ENCODE measurements around the gene TESK1.

The TESK1 gene

DNA sequence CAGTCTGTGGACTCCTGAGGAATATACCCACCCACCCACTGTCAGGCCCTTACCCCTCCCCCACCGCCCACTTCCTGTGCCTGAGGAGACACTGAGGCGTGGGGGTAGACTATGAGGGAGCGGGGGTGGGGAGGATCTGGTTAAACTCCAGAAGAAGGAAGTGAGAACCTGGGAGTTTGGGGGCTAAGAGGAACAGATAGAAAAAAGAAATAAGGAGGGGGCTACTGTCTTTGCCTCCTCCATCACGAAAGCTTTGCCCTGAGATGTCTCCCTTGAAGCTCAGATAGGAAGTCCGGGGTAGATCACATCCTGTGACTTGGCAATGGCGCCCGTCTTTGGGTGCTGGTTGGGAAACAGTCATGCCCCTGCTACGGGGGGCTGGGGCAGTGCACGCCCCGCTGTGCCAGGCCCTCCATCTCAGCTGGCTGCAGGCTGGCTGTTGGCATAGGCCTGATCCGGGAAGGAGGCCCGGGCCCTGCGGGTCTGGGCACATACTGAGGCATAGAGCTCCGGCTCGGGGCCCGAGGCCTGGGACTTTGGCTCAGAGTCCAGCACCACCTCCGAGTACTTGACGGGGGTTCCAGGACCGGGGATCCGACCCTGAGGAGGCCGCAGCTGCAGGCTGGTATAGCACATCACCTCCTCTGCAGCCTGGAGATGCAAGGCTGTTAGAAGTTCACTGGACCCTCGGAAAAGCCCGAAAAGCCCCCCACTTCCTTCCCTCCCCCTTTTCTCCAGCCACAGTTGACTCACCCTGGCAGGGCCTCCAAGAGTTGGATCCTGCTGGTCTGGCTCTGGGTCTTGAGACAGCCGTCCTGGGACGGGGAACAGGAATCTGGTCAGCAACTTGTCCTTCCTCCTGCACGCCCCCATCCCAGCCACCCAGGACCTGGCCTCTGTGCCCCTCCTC, 44.6 kb downstream of the TESK1 start:
- peak; percentile 62 for DNase-seq (ENCODE audit: low spot score)

DNA sequence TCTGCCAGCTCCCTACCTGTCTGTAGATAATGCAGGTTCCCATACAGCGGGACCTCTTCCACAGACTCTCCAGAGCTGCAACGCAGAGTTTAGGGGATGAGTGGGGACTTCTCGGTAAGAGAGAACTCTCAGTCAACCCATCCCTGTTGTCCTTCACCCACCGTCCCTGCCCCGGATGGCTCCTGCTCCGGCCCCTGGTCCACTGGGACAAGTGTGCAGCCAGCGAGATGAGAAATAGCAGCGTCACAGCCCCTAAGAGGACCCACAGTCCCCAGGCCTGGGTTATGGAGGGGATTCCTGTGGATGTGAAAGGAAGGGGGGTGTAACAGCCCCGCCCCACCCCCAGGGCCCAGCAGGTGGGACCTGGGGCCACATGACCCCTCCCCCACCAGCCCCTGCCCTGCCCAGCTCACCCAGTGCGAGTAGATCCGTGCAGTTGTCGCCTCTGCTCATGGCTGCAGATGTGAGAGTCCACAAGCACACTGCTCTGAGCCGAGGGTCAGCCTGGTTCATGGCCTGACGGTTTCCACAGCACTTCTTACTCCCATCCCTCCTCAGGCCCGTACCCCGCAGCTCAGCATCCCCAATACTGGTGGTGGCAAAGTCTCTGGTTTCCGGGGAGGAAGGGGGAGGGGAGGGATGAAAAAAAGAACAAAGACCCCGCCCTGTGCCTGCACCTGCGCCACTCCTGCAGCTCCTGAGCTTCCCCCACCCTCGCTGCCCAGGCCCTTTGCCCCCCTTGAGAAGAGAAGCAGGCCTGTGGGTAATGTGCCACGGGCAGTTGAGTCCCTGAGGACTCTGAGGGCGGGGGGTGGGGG, 45.5 kb downstream of the TESK1 start, which contains the start of gene SIT1:
TSS of gene SIT1 (minus strand) at position 591 of the 818 bp plus-strand sequence. CDS start at position 513, 78 bp downstream.
- DNase-seq (ENCODE audit: low spot score), result peak; percentile 38

DNA sequence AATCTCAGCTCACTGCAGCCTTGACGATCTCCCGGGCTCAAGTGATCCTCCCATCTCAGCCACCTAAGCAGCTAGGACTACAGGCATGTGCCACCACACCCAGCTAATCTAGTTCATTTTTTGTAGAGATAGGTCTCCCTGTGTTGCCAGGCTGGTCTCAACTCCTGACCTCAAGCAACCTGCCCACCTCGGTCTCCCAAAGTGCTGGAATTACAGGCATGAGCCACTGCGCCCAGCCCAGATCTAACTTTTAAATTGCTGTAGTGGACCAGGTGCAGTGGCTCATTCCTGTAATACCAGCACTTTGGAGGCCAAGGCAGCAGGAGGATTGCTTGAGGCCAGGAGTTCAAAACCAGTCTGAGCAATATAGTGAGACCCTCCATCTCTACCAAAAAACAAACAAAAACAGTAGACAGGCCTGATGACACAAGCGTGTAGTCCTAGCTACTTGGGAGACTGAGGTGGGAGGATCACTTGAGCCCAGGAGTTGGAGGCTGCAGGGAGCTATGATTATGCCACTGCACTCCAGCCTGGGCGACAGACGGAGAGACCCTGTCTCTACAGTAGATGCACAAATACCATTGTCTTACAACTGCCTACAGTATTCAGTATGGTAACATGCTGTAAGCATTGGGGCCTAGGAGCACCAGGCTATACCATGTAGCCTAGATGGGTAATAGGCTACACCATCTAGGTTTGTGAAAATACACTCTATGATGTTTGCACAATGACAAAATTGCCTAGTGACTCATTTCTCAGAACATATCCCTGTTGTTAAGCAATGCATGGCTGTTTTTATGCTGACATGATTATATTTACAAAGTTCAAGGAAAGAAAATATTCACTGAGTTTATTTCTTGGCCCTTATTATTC, 47.1 kb downstream of the TESK1 start:
- peak; percentile 52 for DNase-seq (ENCODE audit: low spot score)

DNA sequence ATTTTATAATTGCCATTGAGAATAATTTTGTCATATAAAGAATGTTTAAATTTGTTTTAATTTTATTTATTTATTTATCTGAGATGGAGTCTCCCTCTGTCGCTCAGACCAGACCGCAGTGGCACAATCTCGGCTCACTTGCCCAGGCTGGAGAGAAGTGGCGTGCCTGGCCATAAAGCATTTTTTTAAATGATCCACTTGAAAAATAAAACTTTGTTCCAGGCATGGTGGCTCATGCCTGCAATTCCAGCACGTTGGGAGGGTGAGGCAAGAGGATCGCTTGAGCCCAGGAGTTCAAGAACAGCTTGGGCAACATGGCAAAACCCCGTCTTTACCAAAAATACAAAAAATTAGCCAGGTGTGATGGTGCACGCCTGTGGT, 47.8 kb downstream of the TESK1 start:
- peak; percentile 14 for DNase-seq (ENCODE audit: low spot score)

DNA sequence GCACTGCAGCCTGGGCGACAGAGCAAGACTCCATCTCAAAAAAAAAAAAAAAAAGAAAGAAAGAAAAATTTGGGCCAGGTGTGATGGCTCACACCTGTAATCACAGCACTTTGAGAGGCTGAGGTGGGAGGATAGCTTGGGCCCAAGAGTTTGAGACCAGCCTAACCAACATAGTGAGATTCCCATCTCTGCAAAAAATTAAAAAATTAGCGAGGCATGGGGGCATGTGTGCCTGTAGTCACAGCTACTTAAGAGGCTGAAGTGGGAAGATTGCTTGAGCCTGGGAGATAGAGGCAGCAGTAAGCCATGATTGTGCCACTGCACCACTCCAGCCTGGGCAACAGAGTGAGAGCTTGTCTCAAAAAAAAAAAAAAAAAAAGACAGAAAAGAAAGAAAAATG, 48.5 kb downstream of the TESK1 start:
- peak; percentile 3 for DNase-seq (ENCODE audit: low spot score)

DNA sequence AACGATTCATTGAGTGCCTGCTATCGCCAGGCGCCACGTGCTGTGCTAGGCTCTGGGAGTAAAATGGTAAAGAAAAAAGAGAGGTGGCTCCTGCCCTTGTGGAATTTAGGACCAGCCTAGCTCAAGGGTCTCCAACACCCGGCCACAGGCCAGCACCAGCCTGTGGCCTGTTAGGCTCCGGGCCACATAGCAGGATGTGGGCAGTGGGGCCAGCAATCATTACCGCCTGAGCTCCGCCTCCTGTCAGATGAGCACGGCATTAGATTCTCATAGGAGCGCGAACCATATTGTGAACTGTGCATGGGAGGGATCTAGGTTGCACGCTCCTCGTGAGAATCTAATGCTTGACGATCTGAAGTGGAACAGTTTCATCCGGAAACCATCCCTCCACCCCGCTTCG, 51.3 kb downstream of the TESK1 start:
- peak; percentile 37 for DNase-seq (ENCODE audit: low spot score)

DNA sequence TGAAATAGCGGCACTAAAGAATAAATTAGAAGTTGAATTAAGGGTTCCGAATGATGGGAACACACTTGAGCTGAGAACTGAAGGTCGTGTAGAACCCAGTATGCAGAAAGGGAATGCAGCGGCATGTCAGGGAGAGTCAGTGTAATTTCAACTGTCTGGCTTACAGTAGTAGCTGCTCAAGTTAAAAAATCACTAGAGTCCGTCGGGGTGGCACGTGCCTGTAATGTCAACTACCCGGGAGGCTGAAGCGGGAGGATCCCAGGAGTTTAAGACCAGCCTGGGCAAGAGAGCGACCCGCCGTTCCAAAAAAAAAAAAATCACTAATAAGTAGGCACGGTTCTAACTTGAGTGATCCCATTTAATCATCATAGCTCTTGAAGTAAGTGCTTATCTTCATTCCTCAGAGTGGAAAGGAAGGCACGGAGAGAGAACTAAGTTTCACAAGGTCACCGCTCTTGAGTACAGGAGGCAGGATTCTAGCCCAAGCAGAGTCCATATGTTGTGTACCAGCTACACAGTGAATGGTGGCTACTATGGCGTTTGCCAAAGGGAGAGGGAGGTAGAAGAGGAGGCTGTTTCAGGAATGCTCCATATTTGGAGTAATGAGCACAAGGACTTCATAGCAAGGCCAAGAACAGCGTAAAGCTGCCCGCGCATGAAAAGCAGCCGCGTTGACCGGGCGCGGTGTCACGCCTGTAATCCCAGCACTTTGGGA, 51.9 kb downstream of the TESK1 start:
- no peak for DNase-seq (ENCODE audit: low spot score)

DNA sequence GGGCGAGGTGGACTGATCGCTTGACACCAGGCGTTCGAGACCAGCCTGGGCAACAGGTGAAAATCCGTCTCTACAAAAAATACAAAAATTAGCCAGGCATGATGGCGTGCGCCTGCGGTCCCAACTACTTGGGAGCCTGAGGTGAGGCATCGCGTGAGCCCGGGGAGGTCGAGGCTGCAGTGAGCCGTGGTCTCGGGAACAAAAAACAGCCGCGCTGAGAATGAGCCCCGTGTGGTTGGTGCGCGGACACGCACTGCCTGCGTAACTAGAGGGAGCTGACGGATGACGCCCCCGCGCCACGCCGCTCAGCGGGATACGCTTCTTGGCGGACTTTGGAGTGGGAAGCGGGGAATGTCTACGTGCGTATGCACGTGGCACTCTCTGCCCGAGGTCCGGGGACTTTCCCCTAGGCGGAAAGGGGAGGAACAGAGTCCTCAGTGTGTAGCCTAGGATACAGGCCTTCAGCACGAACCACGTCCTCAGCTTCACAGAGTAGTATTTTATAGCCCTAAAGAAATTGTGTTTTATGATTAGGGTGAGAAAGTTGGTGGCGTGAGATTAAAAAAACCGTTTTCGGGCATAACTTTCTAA, 52.6 kb downstream of the TESK1 start, which contains the start of gene RMRP:
TSS of gene RMRP (minus strand) at position 474 of the 591 bp plus-strand sequence.
- DNase-seq (ENCODE audit: low spot score), result peak; percentile 96

DNA sequence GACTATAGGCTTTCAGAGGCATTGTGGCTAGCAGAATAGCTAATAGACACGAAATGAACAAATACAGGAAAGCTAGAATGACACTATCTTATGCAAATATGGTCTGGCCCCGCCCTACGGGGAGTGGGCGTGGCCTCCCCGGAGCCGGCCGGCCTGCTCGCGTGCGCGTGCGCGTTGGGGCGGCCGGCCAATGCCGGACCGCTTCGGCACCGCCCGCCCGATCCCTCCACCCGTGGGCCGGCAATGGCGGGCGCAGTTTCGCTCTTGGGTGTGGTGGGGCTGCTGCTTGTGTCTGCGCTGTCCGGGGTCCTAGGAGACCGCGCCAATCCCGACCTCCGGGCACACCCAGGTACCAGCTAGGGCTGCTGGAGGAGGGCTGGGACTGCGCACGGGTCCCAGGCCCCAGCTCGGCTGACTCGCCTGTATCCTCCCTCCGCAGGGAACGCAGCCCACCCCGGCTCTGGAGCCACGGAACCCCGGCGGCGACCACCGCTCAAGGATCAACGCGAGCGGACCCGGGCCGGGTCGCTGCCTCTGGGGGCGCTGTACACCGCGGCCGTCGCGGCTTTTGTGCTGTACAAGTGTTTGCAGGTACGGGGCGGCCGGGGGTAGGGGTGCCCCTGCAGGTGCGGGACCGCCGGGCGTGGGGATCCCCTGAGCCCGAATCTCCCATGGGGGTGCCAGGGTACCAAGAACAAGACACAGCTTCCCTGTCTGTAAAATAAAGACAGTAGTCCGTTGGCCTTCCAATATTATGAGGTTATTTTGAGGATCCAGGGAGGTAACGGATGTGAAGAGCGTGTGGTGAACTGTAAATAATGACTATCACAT, 53.3 kb downstream of the TESK1 start, which contains the start of gene CCDC107:
TSS of gene CCDC107 (plus strand) at position 156 of the 831 bp plus-strand sequence. CDS start at position 244, 88 bp downstream.
- DNase-seq (ENCODE audit: low spot score), result peak; percentile 95

DNA sequence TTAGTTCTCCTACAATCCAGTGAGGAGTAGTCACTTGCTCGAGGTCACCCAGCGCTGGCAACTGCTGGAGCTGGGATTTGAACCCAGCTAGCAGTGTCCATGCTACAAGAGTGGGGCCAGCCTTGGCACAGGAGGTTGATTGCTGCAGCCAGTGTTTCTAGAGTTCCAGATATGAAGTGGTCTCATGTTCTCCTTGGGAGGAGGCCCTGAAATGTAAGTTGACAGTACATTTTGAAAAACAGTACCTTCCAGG, 53.8 kb downstream of the TESK1 start:
- DNase-seq (ENCODE audit: low spot score), result no peak

DNA sequence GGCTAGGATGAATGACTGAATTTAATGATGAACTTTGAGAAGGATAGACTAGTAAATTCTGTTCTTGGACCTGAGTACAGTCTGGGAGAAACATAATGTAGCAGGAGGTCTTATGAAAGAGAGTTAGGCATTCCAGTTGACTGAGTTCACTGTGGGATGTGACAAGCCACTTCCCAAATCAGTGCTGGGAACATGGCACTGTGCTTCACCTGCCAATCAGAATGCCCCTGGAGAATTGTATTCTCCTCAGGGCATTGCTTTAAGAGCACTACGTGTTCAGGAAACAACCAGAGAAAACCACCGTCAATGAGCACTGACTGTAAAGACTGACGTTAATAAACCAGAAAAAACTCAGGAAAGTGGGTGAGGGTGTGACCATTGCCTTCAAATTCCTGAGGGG, 54.3 kb downstream of the TESK1 start:
- DNase-seq (ENCODE audit: low spot score), result no peak
